Inflammatory macrophage treated with lipopolysaccharide for 4 hours (primary cell): ENCODE data around the gene GNAI3.

Experiments
- DNase-seq: peaks from one replicate; pipeline ENCODE4 v3.0.0-alpha.2; 2020

Gene GNAI3

DNA sequence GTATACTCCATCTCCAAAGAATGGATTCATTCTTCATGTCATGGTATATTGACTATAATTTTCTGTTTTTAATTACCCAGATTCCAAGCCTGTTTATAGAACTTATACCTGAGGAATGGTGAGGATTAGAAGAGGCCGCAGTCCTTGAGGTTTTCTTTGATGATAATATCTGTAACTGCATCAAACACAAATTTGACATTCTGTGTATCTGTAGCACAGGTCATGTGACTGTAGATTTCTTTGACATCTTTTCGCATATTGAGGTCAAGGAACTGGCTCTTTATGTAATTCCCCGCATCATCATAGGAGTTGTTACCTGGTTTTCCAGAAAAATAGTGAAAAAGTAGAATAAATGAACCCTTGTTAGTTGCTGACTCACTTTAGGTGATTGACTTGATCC is 54.8 kb downstream of the GNAI3 start:
- no peak for DNase-seq

GRCh38 chr1:109605381-109605780 is 57.0 kb downstream of the GNAI3 start:
- DNase-seq, result peak; percentile 24

GRCh38 chr1:109609881-109610280 is 61.5 kb downstream of the GNAI3 start:
- DNase-seq, result no peak

- no peak for DNase-seq
Observed at GRCh38 chr1:109610609-109611307, 62.3 kb downstream of the GNAI3 start.

- no peak for DNase-seq
Observed at GRCh38 chr1:109611308-109611990, 63.0 kb downstream of the GNAI3 start.

DNA sequence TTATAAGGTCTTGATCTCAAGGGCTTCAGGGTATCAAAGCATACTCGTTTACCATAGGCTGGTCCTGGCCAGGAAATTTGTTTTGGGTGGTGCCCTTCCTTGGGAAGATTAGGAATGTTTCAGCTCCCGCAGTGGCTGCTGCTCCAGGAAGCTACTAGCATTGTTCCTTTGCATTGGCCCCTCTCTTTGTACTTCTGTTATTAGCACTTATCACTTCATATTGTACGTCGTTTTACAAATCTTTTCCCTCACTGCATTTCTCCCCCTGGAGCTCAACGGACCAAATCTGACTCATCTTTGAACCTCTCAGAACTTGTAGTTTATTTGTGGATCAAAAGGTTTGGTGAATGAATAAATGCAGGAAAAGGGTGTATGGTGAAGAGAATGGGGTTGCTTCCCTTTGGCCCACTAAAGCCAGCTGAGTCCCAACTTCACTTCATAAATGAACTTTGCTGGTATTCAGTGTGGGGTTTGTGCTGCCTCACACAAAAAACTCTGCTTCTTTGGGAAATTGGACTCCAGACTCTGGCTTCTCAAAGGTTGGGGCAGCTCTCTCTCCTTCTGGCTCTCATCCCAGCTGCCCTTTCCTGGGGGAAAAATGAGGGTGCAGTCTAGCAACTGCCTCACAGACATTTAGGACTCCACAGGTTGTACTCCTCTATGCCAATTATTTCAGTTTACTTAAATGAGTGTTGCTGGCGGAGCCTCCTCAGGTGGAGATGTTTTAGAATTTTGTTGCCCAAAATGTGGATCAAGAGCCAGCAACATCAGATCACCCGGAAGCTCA is 65.1 kb downstream of the GNAI3 start:
- no peak for DNase-seq

DNA sequence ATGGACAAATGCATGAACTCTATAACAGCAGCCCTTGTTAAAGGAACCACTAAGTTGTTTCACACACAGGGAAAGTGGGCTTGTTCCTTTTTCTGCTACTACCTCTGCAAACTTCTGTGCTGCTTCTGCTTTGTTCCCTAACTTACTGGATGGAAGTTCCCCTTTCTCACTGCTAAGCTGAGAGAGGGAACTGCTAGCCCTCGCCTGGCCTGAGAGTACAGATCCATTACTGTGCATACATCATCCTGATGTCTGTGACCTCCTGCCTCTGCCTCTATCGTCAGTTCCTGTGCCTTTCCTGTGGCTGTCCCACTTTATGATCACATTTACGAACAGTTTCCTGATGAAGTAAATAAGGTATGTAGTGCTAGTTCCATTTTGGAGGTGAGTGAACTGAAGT is 67.5 kb downstream of the GNAI3 start:
- DNase-seq, result peak; percentile 96

GRCh38 chr1:109616391-109616790 is 68.0 kb downstream of the GNAI3 start:
- peak; percentile 80 for DNase-seq

DNA sequence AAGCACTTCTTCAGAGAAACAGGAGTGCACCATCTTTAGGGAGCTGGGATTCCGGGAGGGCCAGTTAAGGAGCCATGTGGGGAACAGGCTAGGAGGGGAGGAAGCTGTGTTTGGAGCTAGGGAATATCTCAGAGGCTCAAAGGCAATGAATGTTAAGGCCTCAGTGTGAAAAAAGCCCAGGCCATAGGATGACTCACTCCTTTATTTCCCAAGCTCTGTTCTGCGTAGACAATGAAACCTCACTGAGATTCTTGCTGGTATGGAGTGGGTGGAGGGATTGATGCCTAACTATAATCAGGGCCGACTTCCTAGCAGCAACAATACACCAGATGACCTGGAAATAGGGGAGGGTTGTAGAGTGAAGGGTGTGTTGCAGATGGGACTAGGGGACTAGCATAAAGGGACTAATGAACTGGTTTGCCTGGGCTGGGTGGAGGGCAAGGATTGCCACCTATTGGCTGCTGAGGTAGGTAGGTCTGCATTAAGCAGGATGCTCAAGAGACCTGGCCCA is 68.9 kb downstream of the GNAI3 start:
- DNase-seq, result peak; percentile 91

- peak; percentile 57 for DNase-seq
Observed at GRCh38 chr1:109618661-109619575, 70.5 kb downstream of the GNAI3 start.

GRCh38 chr1:109619576-109620400 is 71.4 kb downstream of the GNAI3 start, which contains the start of the genes AMPD2 and GNAT2:
AMPD2 (plus strand) TSS chr1:109619837; CDS start chr1:109621176, 1,339 bp downstream.
GNAT2 (minus strand) TSS chr1:109619616; CDS start chr1:109612870, 6,746 bp downstream.
- peak; percentile 93 for DNase-seq

- no peak for DNase-seq
Observed at GRCh38 chr1:109620401-109620791, 72.0 kb downstream of the GNAI3 start.

GRCh38 chr1:109620841-109621286 is 72.4 kb downstream of the GNAI3 start:
- DNase-seq, result peak; percentile 93

- DNase-seq, result no peak
Observed at GRCh38 chr1:109621379-109622136, 73.1 kb downstream of the GNAI3 start.

DNA sequence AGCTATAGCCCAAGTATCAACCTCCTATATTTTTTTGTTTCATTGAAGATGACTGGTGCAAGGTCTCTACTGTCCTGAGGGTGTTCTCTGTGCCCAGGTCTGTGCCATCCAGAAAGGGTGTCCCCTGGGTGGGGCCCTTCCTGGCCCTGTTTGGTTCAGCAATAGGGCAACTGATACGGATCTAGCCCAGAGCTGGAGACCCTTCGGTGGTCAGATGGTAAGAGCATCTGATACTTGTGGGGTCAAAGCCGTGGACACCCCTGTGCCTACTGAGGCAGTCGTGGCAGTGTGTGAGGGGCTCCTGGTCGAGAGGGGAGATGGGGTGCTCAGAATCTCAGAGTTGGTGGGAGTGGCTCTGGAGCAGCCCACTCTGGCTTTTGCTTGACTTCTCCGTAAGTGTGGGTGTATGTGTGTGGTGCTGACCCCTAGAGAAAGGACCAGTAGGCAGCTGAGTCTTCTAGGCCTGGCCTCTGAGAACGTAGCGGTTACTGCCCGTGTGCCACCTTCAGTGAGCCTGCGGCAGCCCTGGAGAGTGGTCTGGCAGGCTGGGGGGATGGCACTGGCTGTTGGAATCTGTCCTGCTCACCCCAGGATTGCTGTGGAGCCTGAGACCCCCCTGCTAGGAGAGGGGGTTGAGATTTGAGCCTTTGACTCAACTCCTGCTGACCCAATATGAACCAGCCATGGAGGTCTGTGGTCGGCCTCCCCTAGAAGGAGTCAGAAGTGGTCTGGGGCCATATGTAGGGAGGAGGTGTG is 73.9 kb downstream of the GNAI3 start:
- DNase-seq, result no peak

GRCh38 chr1:109622895-109623294 is 74.5 kb downstream of the GNAI3 start:
- DNase-seq, result no peak

- DNase-seq, result no peak
Observed at GRCh38 chr1:109623601-109624161, 75.3 kb downstream of the GNAI3 start.

DNA sequence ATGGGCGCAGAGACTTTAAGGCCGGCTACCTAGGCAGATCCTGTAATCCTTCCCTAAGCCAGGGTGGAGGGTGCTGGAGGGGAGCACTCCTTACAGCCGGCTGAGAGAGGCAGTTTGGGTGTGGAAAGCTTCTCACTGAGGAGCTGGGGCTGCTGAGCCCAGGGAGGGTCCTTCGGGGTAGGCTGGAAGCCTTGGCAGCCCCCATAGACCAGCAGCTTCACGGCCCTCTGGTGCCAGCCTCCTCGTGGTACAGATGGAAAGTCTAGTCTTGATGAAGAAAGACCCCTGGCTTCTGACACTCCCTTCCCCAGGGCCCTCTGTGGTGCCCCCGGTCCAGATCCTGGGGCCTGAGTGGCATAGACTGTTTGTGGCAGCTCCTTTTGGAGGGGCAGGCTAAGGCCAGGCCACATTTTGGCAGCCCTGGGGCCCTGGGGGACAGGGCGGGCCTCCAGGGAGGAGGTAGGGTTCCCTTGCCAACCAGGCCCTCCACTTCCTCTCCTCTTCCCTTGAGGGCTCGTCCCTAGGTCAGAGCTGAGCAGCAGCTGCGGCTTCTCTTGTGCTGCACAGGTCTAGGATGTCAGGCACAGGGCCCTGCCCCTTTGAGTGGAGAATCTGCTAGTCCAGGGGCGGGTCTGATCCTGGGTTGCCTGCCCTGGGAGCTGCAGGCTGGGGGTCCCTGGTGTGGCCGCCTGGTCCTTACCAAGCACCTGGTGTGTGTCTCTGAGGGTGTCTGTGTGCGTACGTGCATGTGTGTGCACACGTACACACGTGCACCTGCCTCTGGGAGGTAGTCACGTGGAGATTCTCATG is 76.0 kb downstream of the GNAI3 start:
- DNase-seq, result no peak
